Vagina (tissue), 2 donors: ENCODE measurements around the gene CAAP1. TPM values are rescaled to one million over a fixed set of nuclear protein-coding genes. Genes with fewer than 3 reads are reported as not detected.

Source experiments
- DNase-seq, 2 donors: peaks; one replicate each; pipeline ENCODE4 v3.0.0-alpha.2; 2017; ENCODE audit errors: extremely low spot score in 2 of 2
- H3K27ac ChIP-seq: fragments of 200-600 bp; sonication (generic); one replicate; pipeline ENCODE4 v1.5.1; 2019
- H3K27me3 ChIP-seq: fragments of 200-600 bp; sonication (generic); one replicate; pipeline ENCODE4 v1.5.1; 2019
- H3K36me3 ChIP-seq, 2 donors: fragments of 200-600 bp; sonication (generic); one replicate each; pipeline ENCODE4 v1.5.1; 2017 to 2019
- H3K4me1 ChIP-seq: fragments of 200-600 bp; sonication (generic); one replicate; pipeline ENCODE4 v1.5.1; 2019
- H3K4me3 ChIP-seq, 2 donors: fragments of 200-600 bp; sonication (generic); 1 replicate in 1 of 2; 2 replicates in 1 of 2; pipeline ENCODE4 v1.5.1; 2016 to 2019
- H3K9me3 ChIP-seq: fragments of 200-600 bp; sonication (generic); one replicate; pipeline ENCODE4 v1.5.1; 2019
- CTCF ChIP-seq, 3 experiments: fragments of 450-650 bp in 2 of 3; fragments of 200-600 bp in 1 of 3; sonication (generic) in 1 of 3; IDR thresholded peaks; one replicate each; pipeline ENCODE4 v1.5.1; 2017 to 2019; ENCODE audit warnings: antibody characterized with exemption in 3 of 3, mild to moderate bottlenecking in 2 of 3, moderate library complexity in 2 of 3
- POLR2A ChIP-seq, 2 donors: fragments of 450-650 bp; IDR thresholded peaks; one replicate each; pipeline ENCODE4 v1.6.1; 2017; ENCODE audit warnings: antibody characterized with exemption in 2 of 2, mild to moderate bottlenecking in 2 of 2, moderate library complexity in 2 of 2
- POLR2AphosphoS5 ChIP-seq, 2 donors: sonication (generic); formaldehyde crosslinking; IDR thresholded peaks; one replicate each; pipeline ENCODE4 v1.9.0; 2017; ENCODE audit warnings: antibody characterized with exemption in 2 of 2, mild to moderate bottlenecking in 2 of 2, low read depth in 1 of 2; ENCODE audit not compliant: insufficient read depth in 1 of 2
- intact Hi-C: fragments of 100-400 bp; cut with DNase I; formaldehyde crosslinking; loops from one replicate; pipeline ENCODE4 v1.15.1; 2023
- total RNA-seq: library from RNA; depleted of rRNA; stranded (reverse); fragments of >200 nt; gene quantifications from one replicate; pipeline ENCODE4 v1.2.3, GENCODE V29; 2016

CAAP1 gene
- total RNA-seq, 1 donor from 2014 or later = 10.6 TPM

- Histone ChIP-seq H3K4me3 (no peak overlapping the region), H3K36me3 (no peaks in the 10 kb centered on the region), H3K27me3 (no peaks in the 10 kb centered on the region), H3K9me3 (no peaks in the 10 kb centered on the region), H3K27ac (no peak overlapping the region), H3K4me1 (no peaks in the 10 kb centered on the region)
- TF ChIP-seq CTCF (IDR thresholded peaks at IDR 0.05) (no peak), POLR2A (IDR thresholded peaks at IDR 0.05) (no peak), POLR2AphosphoS5 (IDR thresholded peaks at IDR 0.05; ENCODE audit: insufficient read depth in 1 of 2, low read depth in 1 of 2) (no peak)
- intact Hi-C loops = no loop called here
- no peak for DNase-seq
Observed at GRCh38 chr9:26811106-26811505, 81.5 kb downstream of the CAAP1 start.

- intact Hi-C loops = no loop called here
- H3K9me3 ChIP-seq = no peaks in the 10 kb centered on the region
- H3K4me1 ChIP-seq = no peaks in the 10 kb centered on the region
- DNase-seq = no peak
- no peak overlapping the region for H3K27ac ChIP-seq
- H3K4me3 ChIP-seq = no peak overlapping the region
- no peaks in the 10 kb centered on the region for H3K27me3 ChIP-seq
- TF ChIP-seq CTCF (IDR thresholded peaks at IDR 0.05) (no peak), POLR2AphosphoS5 (IDR thresholded peaks at IDR 0.05; ENCODE audit: insufficient read depth in 1 of 2, low read depth in 1 of 2) (no peak), POLR2A (IDR thresholded peaks at IDR 0.05) (no peak)
- H3K36me3 ChIP-seq = no peaks in the 10 kb centered on the region
Observed at GRCh38 chr9:26809795-26810194, 82.8 kb downstream of the CAAP1 start.

GRCh38 chr9:26807161-26807560 lies 85.4 kb downstream of the CAAP1 start:
- no peaks in the 10 kb centered on the region for H3K9me3 ChIP-seq
- TF ChIP-seq CTCF (IDR thresholded peaks at IDR 0.05) = no peak
- TF ChIP-seq POLR2AphosphoS5 (IDR thresholded peaks at IDR 0.05; ENCODE audit: insufficient read depth in 1 of 2, low read depth in 1 of 2) = no peak
- TF ChIP-seq POLR2A (IDR thresholded peaks at IDR 0.05) = no peak
- intact Hi-C loops = no loop called here

GRCh38 chr9:26802921-26803320 lies 89.7 kb downstream of the CAAP1 start:
- Histone ChIP-seq H3K4me3 (no peak overlapping the region), H3K36me3 (no peaks in the 10 kb centered on the region), H3K4me1 (no peaks in the 10 kb centered on the region), H3K9me3 (no peaks in the 10 kb centered on the region), H3K27ac (no peak overlapping the region), H3K27me3 (no peaks in the 10 kb centered on the region)
- intact Hi-C loops = no loop called here
- DNase-seq = no peak
- TF ChIP-seq POLR2AphosphoS5 (IDR thresholded peaks at IDR 0.05; ENCODE audit: insufficient read depth in 1 of 2, low read depth in 1 of 2) (no peak), POLR2A (IDR thresholded peaks at IDR 0.05) (no peak), CTCF (IDR thresholded peaks at IDR 0.05) (no peak)

More at GRCh38 chr9:26807161-26807560, 85.4 kb downstream of the CAAP1 start:
- Histone ChIP-seq H3K4me3 (no peak overlapping the region), H3K36me3 (no peaks in the 10 kb centered on the region), H3K27ac (no peak overlapping the region), H3K4me1 (no peaks in the 10 kb centered on the region), H3K27me3 (no peaks in the 10 kb centered on the region)
- no peak for DNase-seq

- TF ChIP-seq POLR2AphosphoS5 (IDR thresholded peaks at IDR 0.05; ENCODE audit: insufficient read depth in 1 of 2, low read depth in 1 of 2) (no peak), CTCF (IDR thresholded peaks at IDR 0.05) (no peak), POLR2A (IDR thresholded peaks at IDR 0.05) (no peak)
- intact Hi-C loops = no loop called here
Observed at GRCh38 chr9:26801772-26802171, 90.8 kb downstream of the CAAP1 start.

More at GRCh38 chr9:26801772-26802171, 90.8 kb downstream of the CAAP1 start:
- no peak overlapping the region for H3K4me3 ChIP-seq
- H3K36me3 ChIP-seq = no peaks in the 10 kb centered on the region
- no peaks in the 10 kb centered on the region for H3K9me3 ChIP-seq
- H3K27ac ChIP-seq = no peak overlapping the region
- no peak for DNase-seq
- H3K27me3 ChIP-seq = no peaks in the 10 kb centered on the region
- no peaks in the 10 kb centered on the region for H3K4me1 ChIP-seq
